Heart right ventricle (tissue), 16 donors: ENCODE measurements around the gene OSBPL3. TPM values are rescaled to one million over a fixed set of nuclear protein-coding genes. Genes with fewer than 3 reads are reported as not detected.

Source experiments
- ATAC-seq, 8 donors: fragments of 200-7000 bp; cut with Tn5 transposase; one replicate each; pipeline ENCODE4 v1.9.1; 2020; ENCODE audit warnings: mild to moderate bottlenecking in 8 of 8, moderate library complexity in 8 of 8, moderate number of reproducible peaks in 1 of 8
- DNase-seq, 2 donors: peaks; one replicate each; pipeline ENCODE4 v3.0.0-alpha.2; 2020
- H3K27ac ChIP-seq, 10 donors: fragments of 200-600 bp; sonication (generic) in 2 of 10; one replicate each; pipeline versions ENCODE4 v1.5.0 to v1.8.0; 2020 to 2022; ENCODE audit warnings: mild to moderate bottlenecking in 3 of 10
- H3K27me3 ChIP-seq, 7 donors: fragments of 200-600 bp; one replicate each; pipeline ENCODE4 v1.8.0; 2021 to 2022; ENCODE audit warnings: mild to moderate bottlenecking in 2 of 7
- H3K36me3 ChIP-seq, 9 donors: fragments of 200-600 bp; sonication (generic) in 1 of 9; one replicate each; pipeline versions ENCODE4 v1.5.0 to v1.8.0; 2020 to 2022; ENCODE audit warnings: mild to moderate bottlenecking in 2 of 9
- H3K4me1 ChIP-seq, 9 donors: fragments of 200-600 bp; sonication (generic) in 1 of 9; one replicate each; pipeline versions ENCODE4 v1.5.0 to v1.8.0; 2020 to 2022; ENCODE audit warnings: mild to moderate bottlenecking in 4 of 9
- H3K4me3 ChIP-seq, 10 donors: fragments of 200-600 bp; sonication (generic) in 2 of 10; one replicate each; pipeline versions ENCODE4 v1.5.0 to v1.8.0; 2020 to 2022; ENCODE audit warnings: mild to moderate bottlenecking in 7 of 10, moderate library complexity in 2 of 10
- H3K9me3 ChIP-seq, 11 donors: fragments of 200-600 bp in 10 of 11; sonication (generic) in 2 of 11; one replicate each; pipeline versions ENCODE4 v1.5.0 to v1.8.0; 2013 to 2022; ENCODE audit warnings: mild to moderate bottlenecking in 2 of 11, control low read depth in 1 of 11, moderate library complexity in 1 of 11
- WGBS, 2 donors: extraction: QIAGEN DNeasy Blood & Tissue Kit; methylation state at CpG; one replicate each; pipeline ENCODE4 v1.1.7; 2013; ENCODE audit warnings: inconsistent platforms in 1 of 2; 5-methylcytosine and 5-hydroxymethylcytosine counted together
- intact Hi-C, 10 donors: fragments of 100-400 bp; cut with DNase I; formaldehyde crosslinking; loops; one replicate each; pipeline versions ENCODE4 v1.11.1 to v1.14.2; 2022
- polyA plus RNA-seq, 2 donors: library from polyadenylated mRNA; stranded (reverse); fragments of 200-250 nt; gene quantifications; one replicate each; pipeline ENCODE4 v1.2.3, GENCODE V29; 2013
- total RNA-seq, 10 donors: library from RNA; stranded (reverse); fragmentation: NEBNext Ultra II Directional in 3 of 10; extraction: Animal tissue kit (Norgen Biotek cat#: 25700) in 3 of 10; gene quantifications; one replicate each; pipeline versions ENCODE4 v1.2.1 to v1.2.4, GENCODE V29; 2021 to 2023
- TF ChIP-seq, protein P1 (sequence below), 9 donors: fragments of 200-600 bp; sonication (generic) in 2 of 9; IDR thresholded peaks; one replicate each; pipeline versions ENCODE4 v1.5.0 to v1.8.0; 2021 to 2022; ENCODE audit warnings: antibody characterized with exemption in 9 of 9, mild to moderate bottlenecking in 5 of 9, moderate library complexity in 1 of 9
- donor health status: Arrhythmogenic right ventricular cardiomyopathy.
- donor health status: ischemic (EF 13 %, LVEDD 7.1; RV severe dilation, severe dysfunction).
- donor health status: healthy with polysubstance abuse.
- donor health status: DM: no; HTN: yes; CAD: no.
- donor health status: DM: no; HTN: no; CAD: no.
- donor health status: ischemic (EF 25% LVEDD 6.9; RV normal size, moderate dysfunction).
- donor health status: ischemic (EF 25% LVEDD 5.7; RV mildly dilated, moderate dysfunction).
- donor health status: healthy.
- donor health status: DM: yes; HTN: yes; CAD: no.
- donor health status: Ischemic cardiomyopathy.
- donor health status: ischemic (EF 35%, LVEDD 5.7; RV mildly dilated, moderate dysfunction).
- donor health status: nonischemic (EF 11% LVEDD 7.7; RV severe dilation, severe dysfunction).
- donor health status: DM: yes; HTN: yes; CAD: no.
- donor health status: PGD.
- donor health status: ischemic (EF 29% LVEDD 5.4; RV normal size, mild dysfunction).
- donor health status: nonischemic (EF 23%, LVEDD 6.1; RV moderate dilation, normal function).

Gene OSBPL3
- total and polyA plus RNA-seq, 12 donors = 1.2 to 10.6 (median 3.5) TPM

- peak overlapping the region in 1 of 10 donors; percentile 21 for H3K27ac ChIP-seq
These were observed 143.9 kb downstream of the OSBPL3 start for GRCh38 chr7:24836084-24836483.

DNA sequence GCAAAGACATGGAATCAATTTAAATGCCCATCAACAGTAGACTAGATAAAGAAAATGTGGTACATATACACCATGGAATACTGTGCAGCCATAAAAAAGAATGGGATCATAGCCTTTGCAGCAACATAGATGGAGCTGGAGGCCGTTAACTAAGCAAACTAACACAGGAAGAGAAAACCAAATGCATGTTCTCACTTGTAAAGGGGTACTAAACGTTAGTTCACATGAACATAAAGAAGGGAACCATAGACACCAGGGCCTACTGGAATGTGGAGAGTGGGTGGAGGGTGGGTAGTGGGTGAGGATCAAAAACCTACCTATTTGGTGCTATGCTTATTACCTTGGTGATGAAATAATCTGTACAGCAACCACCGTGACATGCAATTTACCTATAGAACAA lies 144.3 kb downstream of the OSBPL3 start:
- WGBS, 2 donors = 82 to 90% methylated on average over 3 of the region's 3 CpGs
- Histone ChIP-seq H3K9me3 (no peaks in the 10 kb centered on the region), H3K4me1 (peaks cover 0 to 54% (median 0%) of the 10 kb centered on the region in 9 donors), H3K27me3 (no peaks in the 10 kb centered on the region), H3K27ac (peak overlapping the region in 1 of 10 donors; percentile 21), H3K4me3 (no peak overlapping the region), H3K36me3 (peaks cover 0 to 19% (median 0%) of the 10 kb centered on the region in 9 donors)
- TF ChIP-seq, protein P1, sequence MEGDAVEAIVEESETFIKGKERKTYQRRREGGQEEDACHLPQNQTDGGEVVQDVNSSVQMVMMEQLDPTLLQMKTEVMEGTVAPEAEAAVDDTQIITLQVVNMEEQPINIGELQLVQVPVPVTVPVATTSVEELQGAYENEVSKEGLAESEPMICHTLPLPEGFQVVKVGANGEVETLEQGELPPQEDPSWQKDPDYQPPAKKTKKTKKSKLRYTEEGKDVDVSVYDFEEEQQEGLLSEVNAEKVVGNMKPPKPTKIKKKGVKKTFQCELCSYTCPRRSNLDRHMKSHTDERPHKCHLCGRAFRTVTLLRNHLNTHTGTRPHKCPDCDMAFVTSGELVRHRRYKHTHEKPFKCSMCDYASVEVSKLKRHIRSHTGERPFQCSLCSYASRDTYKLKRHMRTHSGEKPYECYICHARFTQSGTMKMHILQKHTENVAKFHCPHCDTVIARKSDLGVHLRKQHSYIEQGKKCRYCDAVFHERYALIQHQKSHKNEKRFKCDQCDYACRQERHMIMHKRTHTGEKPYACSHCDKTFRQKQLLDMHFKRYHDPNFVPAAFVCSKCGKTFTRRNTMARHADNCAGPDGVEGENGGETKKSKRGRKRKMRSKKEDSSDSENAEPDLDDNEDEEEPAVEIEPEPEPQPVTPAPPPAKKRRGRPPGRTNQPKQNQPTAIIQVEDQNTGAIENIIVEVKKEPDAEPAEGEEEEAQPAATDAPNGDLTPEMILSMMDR (IDR thresholded peaks at IDR 0.05) = no peak
- intact Hi-C loops = no loop called here
- DNase-seq (no peak), ATAC-seq (no peak)

More at GRCh38 chr7:24836084-24836483, 143.9 kb downstream of the OSBPL3 start:
- H3K4me3 ChIP-seq = no peak overlapping the region
- peaks cover 0 to 50% (median 0%) of the 10 kb centered on the region in 9 donors for H3K4me1 ChIP-seq
- H3K9me3 ChIP-seq = no peaks in the 10 kb centered on the region
- 92 to 95% methylated on average over 2 of the region's 2 CpGs for WGBS, 2 donors
- ATAC-seq (no peak), DNase-seq (no peak)
- no peaks in the 10 kb centered on the region for H3K27me3 ChIP-seq
- peaks cover 0 to 19% (median 0%) of the 10 kb centered on the region in 9 donors for H3K36me3 ChIP-seq
- intact Hi-C loops = no loop called here
- TF ChIP-seq, protein P1 (IDR thresholded peaks at IDR 0.05) = no peak

DNA sequence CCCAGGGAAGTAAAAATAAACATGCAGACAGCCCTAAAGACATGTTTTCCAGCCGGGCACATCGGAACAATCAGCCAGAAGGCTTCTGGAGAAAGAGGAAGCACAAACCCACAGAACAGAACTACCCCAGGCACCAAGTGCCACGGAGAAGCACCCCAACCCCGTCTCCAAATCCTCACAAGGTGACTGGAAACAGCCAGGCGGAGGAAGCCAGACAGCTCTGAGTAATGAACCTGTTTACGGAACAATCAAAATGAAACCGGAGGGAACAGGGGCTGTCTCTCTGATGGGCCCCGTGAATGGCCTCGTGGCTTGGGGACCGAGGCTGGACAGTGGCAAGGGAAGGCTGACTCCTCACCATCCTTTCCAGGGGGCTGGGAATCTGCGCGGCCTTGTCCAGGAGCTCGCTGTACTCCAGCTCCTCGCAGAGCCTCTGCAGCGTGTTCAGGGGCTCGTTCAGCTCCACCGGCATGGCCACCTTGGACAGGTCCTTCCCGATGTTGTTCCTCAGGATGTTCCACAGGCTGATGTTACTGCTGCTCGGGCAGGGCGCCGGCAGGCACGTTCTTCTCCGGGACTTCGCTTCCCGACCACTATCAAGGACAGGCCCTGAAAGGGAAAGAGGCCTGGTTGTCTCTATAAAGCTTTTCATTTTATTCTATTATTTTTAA lies 145.7 kb downstream of the OSBPL3 start:
- H3K27me3 ChIP-seq = no peaks in the 10 kb centered on the region
- ATAC-seq (peak in 7 of 8 donors; percentile 14 to 68 (median 36)), DNase-seq (peak in 1 of 2 donors; percentile 14)
- no peaks in the 10 kb centered on the region for H3K9me3 ChIP-seq
- 85 to 86% methylated on average over 25 of the region's 25 CpGs for WGBS, 2 donors
- peaks cover 0 to 68% (median 7%) of the 10 kb centered on the region in 9 donors for H3K4me1 ChIP-seq
- intact Hi-C loops = no loop called here
- H3K36me3 ChIP-seq = peaks cover 0 to 20% (median 0%) of the 10 kb centered on the region in 9 donors
- H3K4me3 ChIP-seq = no peak overlapping the region
- TF ChIP-seq, protein P1 (IDR thresholded peaks at IDR 0.05) = no peak
- H3K27ac ChIP-seq = peak overlapping the region in 7 of 10 donors; percentile 10 to 72 (median 44)

GRCh38 chr7:24833549-24833948 lies 146.4 kb downstream of the OSBPL3 start:
- ATAC-seq (peak in 5 of 8 donors; percentile 28 to 54 (median 51)), DNase-seq (no peak)
- intact Hi-C loops = no loop called here
- Histone ChIP-seq H3K4me3 (no peak overlapping the region), H3K27ac (peak overlapping the region in 7 of 10 donors; percentile 10 to 72 (median 33)), H3K27me3 (no peaks in the 10 kb centered on the region), H3K4me1 (peaks cover 0 to 75% (median 14%) of the 10 kb centered on the region in 9 donors), H3K9me3 (no peaks in the 10 kb centered on the region), H3K36me3 (peaks cover 0 to 13% (median 0%) of the 10 kb centered on the region in 9 donors)
- 75 to 76% methylated on average over 5 of the region's 5 CpGs for WGBS, 2 donors
- TF ChIP-seq, protein P1 (IDR thresholded peaks at IDR 0.05) = no peak
